Cardiac fibroblast (primary cell): ENCODE measurements around the gene VPS26B.
"Not testable (repeated sequence)": the region's sequence is repeated elsewhere in the genome, so short reads cannot be mapped to it uniquely, and the experiment has no call there.

Experiments used
- DNase-seq, 2 donors: peaks; one replicate each; pipeline versions ENCODE4 v3.0.0 to v3.0.0-alpha.2; 2010; ENCODE audit warnings: low read depth in 2 of 2
- H3K4me3 ChIP-seq, 2 donors: replicated peaks in 1 of 2; 1 replicate in 1 of 2; 2 replicates in 1 of 2; pipeline ENCODE4 v1.5.1; 2011; ENCODE audit warnings: low read depth in 2 of 2, low read length in 2 of 2, mild to moderate bottlenecking in 2 of 2, moderate library complexity in 1 of 2
- TF ChIP-seq, protein P1 (sequence below): IDR thresholded peaks from one replicate; pipeline ENCODE4 v1.5.1; 2011; ENCODE audit warnings: low read depth, mild to moderate bottlenecking, low read length, inconsistent platforms

VPS26B gene

DNA sequence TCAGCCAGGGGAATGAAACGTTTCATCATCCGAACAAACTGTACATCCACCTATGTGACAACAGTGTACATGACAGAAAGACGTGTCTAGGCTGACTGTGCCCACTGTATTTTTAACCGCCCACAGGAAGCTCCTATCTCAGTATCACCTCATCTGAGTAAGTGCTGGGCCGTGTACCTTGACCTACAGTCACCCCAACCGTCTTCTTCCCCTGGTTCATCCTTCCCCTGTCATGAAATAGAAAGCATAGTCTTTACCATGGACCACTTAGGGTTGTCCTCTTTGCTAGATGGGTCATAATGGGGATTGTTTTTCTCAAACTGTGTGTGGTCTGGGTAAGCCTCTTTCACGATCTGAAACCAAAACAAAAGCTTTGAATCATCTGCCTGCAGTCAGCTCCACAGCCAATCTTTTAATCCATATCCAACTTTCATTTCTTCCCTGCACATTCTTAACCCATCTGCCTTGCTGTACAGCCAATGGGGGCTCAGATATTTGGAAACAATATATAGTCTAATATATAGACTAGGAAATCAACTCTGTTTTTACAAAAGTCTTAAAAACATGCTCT lies 24.5 kb downstream of the VPS26B start:
- TF ChIP-seq, protein P1, sequence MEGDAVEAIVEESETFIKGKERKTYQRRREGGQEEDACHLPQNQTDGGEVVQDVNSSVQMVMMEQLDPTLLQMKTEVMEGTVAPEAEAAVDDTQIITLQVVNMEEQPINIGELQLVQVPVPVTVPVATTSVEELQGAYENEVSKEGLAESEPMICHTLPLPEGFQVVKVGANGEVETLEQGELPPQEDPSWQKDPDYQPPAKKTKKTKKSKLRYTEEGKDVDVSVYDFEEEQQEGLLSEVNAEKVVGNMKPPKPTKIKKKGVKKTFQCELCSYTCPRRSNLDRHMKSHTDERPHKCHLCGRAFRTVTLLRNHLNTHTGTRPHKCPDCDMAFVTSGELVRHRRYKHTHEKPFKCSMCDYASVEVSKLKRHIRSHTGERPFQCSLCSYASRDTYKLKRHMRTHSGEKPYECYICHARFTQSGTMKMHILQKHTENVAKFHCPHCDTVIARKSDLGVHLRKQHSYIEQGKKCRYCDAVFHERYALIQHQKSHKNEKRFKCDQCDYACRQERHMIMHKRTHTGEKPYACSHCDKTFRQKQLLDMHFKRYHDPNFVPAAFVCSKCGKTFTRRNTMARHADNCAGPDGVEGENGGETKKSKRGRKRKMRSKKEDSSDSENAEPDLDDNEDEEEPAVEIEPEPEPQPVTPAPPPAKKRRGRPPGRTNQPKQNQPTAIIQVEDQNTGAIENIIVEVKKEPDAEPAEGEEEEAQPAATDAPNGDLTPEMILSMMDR: no peak
- DNase-seq: no peak
- H3K4me3 ChIP-seq: no peak overlapping the region

DNA sequence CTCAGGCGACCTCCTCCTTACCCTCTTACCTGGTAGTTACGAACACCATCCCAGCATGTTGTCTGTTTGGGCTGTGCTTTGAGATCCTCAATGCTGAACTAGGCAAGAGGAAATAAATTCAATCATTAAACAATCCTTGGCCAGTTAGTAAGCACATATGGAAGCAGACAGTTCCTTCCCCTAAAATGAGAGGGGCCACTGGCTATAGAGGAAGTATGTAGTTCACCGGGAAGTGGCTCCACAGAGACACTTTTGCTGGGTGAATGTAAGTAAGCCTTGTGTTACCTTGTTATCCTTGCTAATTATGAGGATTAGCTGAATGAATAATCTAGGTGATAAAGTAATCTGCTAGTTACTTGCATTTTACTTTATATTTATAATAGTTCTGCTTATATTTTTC lies 25.8 kb downstream of the VPS26B start:
- H3K4me3 ChIP-seq: no peak overlapping the region
- no peak for DNase-seq
- TF ChIP-seq, protein P1: no peak

DNA sequence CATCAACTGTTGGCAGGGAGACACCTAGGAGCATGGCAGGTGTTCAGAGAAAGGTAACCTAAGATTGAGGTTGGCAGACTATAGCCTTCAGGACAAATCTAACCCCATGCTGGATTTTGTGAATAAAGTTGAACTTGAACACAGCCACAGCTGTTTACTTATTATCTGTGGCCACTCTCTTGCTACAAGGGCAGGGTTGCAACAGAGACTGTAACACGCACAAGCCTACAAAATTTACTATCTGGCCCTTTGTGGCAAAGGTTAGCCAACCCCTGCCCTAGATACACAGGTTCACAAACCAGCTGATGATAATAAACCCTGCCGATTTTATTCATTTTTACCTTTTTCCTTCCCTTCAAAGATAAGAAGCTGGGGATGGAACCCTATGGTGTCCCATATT lies 26.2 kb downstream of the VPS26B start:
- no peak overlapping the region for H3K4me3 ChIP-seq
- no peak for DNase-seq
- TF ChIP-seq, protein P1: no peak

DNA sequence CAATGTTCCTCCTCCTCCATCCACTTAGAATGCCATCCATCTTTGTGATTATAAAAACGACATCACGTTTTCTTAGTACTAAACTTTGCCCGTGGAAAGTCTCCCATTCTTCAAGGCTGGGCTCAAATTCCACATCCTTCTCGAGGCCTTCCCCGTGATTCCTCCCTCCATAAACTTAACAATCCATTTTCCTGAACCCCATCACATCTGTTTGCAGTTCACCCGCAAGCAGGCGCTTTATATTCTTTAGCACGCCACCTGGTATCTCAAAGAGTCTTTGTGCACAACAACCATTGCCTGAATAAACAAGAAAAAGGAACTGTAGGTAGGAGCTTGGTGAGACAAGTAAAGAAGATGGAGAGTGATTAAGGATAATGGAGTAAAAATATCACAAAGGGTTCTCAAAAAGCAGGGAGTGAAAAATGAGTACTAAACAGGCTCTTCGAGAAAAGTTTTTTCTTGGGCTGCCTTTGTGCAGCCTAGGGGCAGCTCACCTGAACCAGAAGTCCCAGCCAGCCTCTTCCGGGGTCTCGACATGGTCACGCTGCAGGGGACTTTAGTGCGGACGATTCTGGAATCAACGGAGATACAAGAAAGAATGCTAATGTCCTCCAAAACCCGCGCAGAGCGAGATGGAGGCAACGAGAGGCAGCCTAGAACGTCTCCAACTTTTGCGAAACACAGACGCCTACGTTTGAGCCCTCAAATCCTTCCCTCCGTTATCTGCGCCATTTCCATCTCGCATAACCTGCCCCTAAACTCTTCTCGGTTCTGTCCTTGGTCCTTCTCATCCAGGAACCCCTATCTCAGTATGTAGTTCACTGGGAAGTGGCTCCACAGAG lies 28.1 kb downstream of the VPS26B start:
- H3K4me3 ChIP-seq: peak overlapping the region; percentile 87 to 93
- peak in 1 of 2 donors; percentile 11 for DNase-seq
- TF ChIP-seq, protein P1: no peak

DNA sequence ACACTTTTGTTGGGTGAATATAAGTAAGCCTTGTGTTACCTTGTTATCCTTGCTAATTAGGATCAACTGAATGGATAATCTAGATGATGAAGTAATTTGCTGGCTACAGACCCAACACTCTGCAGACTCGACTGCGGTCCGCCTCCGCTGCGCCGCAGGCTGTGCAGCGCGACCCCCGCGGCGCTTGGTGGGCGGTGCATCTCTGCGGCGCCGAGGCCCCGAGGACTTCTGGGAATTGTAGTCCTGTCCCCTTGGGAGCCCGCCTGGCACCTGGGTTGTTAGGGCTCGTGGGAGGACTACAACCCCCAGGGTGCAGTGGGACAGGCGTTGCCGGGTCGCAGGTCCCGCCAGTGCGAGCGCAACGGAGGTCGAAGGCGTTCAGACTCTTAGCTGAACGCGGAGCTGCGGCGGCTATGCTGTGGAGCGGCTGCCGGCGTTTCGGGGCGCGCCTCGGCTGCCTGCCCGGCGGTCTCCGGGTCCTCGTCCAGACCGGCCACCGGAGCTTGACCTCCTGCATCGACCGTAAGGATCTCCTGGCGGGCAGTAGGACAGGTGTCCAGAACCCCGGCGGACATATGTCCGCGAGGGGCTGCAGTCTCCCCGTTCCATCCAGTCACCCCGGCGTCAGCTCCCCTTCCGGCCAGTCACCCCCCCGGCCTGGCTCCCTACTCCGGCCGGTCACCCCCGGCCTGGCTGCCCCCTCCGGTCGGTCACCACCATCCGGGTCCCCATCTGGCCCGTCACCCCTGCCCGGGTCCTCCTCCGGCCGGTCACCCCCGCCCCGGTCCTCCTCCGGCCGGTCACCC lies 28.9 kb downstream of the VPS26B start, which contains the start of the genes ACAD8 and THYN1:
ACAD8 (plus strand) TSS at position 381 of the 806 bp plus-strand sequence; CDS start at position 414, 33 bp downstream.
THYN1 (minus strand) TSS at position 165 of the 806 bp plus-strand sequence. CDS start 470 bp downstream, outside the sequence.
- peak; percentile 97 to 98 for DNase-seq
- H3K4me3 ChIP-seq: peak within 1 kb of the TSS; percentile 87 to 93
- TF ChIP-seq, protein P1: no peak

DNA sequence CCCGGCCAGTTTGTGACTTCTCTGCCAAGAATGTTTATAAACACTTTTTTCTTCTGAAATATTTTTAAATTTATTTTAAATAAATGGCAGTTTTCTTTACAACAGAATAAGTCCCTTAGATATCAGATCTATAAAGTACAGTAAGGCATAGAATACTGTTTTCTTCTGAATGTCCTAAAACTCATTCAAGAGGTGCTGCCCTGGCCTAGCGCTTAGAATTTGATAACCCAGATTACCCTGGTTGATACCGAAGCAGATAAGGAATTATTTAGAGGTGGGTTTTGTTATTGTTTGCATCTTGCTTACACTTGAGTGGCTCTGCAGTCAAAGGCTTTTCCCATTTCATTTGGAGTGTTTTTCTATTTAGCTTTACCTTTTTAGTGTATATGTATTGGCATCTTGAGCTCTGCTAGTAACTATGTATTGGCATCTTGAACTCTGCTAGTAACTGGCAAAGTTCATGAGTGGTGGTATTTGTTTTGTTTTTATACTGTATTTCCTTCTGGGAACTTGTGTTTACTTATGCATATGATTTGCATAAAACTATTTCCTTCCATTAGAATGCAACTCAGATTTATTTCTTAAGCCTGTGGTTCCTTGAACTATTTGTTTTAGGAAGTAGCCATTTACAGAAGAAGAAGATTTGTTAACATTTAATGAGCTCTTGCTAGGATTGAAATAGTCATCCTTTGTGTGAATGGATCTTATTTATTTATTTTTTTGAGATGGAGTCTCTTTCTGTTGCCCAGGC lies 30.1 kb downstream of the VPS26B start:
- TF ChIP-seq, protein P1: no peak
- peak overlapping the region in 1 of 2 donors; percentile 87 for H3K4me3 ChIP-seq
- no peak for DNase-seq

DNA sequence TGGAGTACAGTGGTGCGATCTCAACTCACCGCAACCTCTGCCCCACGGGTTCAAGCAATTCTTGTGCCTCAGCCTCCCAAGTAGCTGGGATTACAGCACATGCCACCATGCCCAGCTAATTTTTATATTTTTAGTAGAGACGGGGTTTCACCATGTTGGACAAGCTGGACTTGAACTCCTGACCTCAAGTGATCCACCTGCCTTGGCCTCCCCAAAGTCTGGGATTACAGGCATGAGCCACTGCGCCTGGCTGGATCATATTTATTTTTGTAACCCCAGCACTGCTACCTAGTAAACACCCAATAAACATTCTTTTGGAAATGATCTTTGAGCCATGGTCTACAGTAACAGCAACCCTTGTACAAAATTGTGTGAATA lies 30.7 kb downstream of the VPS26B start:
- not testable (repeated sequence) for DNase-seq, H3K4me3 ChIP-seq
